Mammary epithelial cell (primary cell): ENCODE data around the gene ROBO3.
A peak's percentile ranks its signal among the peaks of the same experiment; 100 is the strongest.

Experiments
- EZH2 ChIP-seq: IDR thresholded peaks from 2 replicates; pipeline ENCODE4 v1.6.1; 2012; ENCODE audit warnings: low read length, inconsistent platforms, borderline replicate concordance
- TF ChIP-seq, protein P1 (sequence below), 2 donors: IDR thresholded peaks in 1 of 2; conservative IDR thresholded peaks in 1 of 2; 2 replicates each; pipeline ENCODE4 v1.5.1; 2011 to 2012; ENCODE audit warnings: inconsistent platforms in 2 of 2, low read length in 2 of 2, mild to moderate bottlenecking in 2 of 2, control low read depth in 1 of 2, low read depth in 1 of 2; ENCODE audit not compliant: insufficient read depth in 1 of 2; ENCODE audit errors: extremely low read depth in 1 of 2

DNA sequence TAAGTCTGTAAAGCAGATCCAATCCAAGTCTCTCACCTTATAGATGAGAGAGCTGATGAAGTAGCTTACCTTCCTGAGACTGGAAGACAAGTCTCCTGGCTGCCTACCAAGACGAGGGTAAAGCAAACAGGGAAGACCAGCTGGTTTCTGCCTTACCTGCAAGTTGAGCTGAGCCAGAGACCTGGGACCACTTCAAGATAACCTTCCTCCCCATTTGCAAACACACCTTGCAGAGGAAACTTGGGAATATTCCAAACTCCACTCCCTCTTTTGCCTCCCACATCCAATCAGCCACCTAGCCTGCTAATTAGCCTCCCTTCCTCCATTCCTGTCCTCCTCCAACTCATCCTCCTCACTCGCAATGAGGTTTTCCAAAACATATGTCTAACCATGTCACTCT lies 23.4 kb upstream of the ROBO3 start:
- TF ChIP-seq, protein P1, sequence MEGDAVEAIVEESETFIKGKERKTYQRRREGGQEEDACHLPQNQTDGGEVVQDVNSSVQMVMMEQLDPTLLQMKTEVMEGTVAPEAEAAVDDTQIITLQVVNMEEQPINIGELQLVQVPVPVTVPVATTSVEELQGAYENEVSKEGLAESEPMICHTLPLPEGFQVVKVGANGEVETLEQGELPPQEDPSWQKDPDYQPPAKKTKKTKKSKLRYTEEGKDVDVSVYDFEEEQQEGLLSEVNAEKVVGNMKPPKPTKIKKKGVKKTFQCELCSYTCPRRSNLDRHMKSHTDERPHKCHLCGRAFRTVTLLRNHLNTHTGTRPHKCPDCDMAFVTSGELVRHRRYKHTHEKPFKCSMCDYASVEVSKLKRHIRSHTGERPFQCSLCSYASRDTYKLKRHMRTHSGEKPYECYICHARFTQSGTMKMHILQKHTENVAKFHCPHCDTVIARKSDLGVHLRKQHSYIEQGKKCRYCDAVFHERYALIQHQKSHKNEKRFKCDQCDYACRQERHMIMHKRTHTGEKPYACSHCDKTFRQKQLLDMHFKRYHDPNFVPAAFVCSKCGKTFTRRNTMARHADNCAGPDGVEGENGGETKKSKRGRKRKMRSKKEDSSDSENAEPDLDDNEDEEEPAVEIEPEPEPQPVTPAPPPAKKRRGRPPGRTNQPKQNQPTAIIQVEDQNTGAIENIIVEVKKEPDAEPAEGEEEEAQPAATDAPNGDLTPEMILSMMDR (conservative IDR thresholded peaks at IDR 0.05 in 1 of 2, IDR thresholded peaks at IDR 0.05 in 1 of 2; ENCODE audit: extremely low read depth in 1 of 2, insufficient read depth in 1 of 2, low read depth in 1 of 2, low read length in 2 of 2), result no peak
- peak; percentile 22 for TF ChIP-seq EZH2
